Nephron (organoid): ENCODE measurements around the gene CAPN12.

Experiments used
- H3K27ac Mint-ChIP-seq, 3 experiments: 2 replicates each; pipeline ENCODE4 v1.8.0; 2020; ENCODE audit warnings: mixed read lengths in 3 of 3, mild to moderate bottlenecking in 2 of 3, moderate library complexity in 1 of 3
- H3K27me3 Mint-ChIP-seq: 2 replicates; pipeline ENCODE4 v1.8.0; 2021; ENCODE audit warnings: low read depth, mild to moderate bottlenecking, moderate library complexity, mixed read lengths
- H3K36me3 Mint-ChIP-seq: 2 replicates; pipeline ENCODE4 v1.8.0; 2020; ENCODE audit warnings: low read depth, mixed read lengths
- H3K4me1 Mint-ChIP-seq: 2 replicates; pipeline ENCODE4 v1.8.0; 2020; ENCODE audit warnings: mixed read lengths
- H3K4me3 Mint-ChIP-seq, 3 experiments: 2 replicates each; pipeline ENCODE4 v1.8.0; 2020; ENCODE audit warnings: mild to moderate bottlenecking in 3 of 3, mixed read lengths in 3 of 3, moderate library complexity in 2 of 3
- H3K9me3 Mint-ChIP-seq: 2 replicates; pipeline ENCODE4 v1.8.0; 2020; ENCODE audit warnings: mixed read lengths
- TF ChIP-seq, protein P1 (sequence below), 3 experiments: fragments of 200-600 bp; sonication (generic); IDR thresholded peaks; one replicate each; pipeline ENCODE4 v1.5.0; 2021; ENCODE audit warnings: antibody characterized with exemption in 3 of 3; ENCODE audit not compliant: unreplicated experiment in 3 of 3

The CAPN12 gene

DNA sequence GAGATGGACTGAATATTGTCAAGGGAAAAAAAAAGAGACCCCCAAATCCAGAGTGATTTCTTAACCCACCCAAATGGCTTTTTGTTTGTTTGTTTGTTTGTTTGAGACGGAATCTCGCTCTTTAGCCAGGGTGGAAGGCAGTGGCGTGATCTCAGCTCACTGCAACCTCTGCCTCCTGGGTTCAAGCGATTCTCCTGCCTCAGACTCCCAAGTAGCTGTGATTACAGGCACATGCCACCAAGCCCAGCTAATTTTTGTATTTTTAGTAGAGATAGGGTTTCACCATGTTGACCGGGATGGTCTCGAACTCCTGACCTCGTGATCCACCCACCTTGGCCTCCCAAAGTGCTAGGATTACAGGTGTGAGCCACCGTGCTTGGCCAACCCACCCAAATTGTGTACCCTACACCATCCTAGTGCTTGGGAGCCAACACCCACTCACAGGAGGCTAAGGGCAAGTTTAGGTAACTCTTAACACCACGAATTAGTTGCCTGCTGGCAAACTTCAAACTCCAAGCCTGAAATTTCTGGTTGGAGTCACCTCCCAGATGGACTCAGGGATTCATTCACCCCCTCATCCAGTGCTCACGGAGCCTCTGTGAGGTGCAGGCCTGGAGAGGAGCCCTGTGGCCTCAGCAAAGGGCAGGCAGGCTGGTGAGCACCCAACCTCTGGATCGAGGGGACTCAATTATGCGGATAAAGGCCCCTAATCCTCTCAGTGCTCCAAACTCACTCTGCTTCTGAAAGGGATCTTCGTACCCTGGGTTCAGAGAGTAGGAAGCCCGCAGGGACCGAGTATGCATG is 59.2 kb downstream of the CAPN12 start:
- Mint-ChIP-seq H3K27ac (peak overlapping the region; percentile 97 to 99 (median 99)), H3K4me1 (peaks cover 71% of the 10 kb centered on the region), H3K9me3 (no peaks in the 10 kb centered on the region), H3K27me3 (peaks cover 1% of the 10 kb centered on the region), H3K4me3 (no peak overlapping the region), H3K36me3 (peaks cover 43% of the 10 kb centered on the region)
- TF ChIP-seq, protein P1, sequence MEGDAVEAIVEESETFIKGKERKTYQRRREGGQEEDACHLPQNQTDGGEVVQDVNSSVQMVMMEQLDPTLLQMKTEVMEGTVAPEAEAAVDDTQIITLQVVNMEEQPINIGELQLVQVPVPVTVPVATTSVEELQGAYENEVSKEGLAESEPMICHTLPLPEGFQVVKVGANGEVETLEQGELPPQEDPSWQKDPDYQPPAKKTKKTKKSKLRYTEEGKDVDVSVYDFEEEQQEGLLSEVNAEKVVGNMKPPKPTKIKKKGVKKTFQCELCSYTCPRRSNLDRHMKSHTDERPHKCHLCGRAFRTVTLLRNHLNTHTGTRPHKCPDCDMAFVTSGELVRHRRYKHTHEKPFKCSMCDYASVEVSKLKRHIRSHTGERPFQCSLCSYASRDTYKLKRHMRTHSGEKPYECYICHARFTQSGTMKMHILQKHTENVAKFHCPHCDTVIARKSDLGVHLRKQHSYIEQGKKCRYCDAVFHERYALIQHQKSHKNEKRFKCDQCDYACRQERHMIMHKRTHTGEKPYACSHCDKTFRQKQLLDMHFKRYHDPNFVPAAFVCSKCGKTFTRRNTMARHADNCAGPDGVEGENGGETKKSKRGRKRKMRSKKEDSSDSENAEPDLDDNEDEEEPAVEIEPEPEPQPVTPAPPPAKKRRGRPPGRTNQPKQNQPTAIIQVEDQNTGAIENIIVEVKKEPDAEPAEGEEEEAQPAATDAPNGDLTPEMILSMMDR (IDR thresholded peaks at IDR 0.05; ENCODE audit: unreplicated experiment in 3 of 3) = no peak

GRCh38 chr19:38684078-38684861 is 60.0 kb downstream of the CAPN12 start:
- Mint-ChIP-seq H3K27ac (peak overlapping the region; percentile 97 to 99 (median 99)), H3K36me3 (peaks cover 42% of the 10 kb centered on the region), H3K4me3 (peak overlapping the region in 1 of 3 experiments; percentile 67), H3K27me3 (no peaks in the 10 kb centered on the region), H3K9me3 (no peaks in the 10 kb centered on the region), H3K4me1 (peaks cover 72% of the 10 kb centered on the region)
- TF ChIP-seq, protein P1 (IDR thresholded peaks at IDR 0.05; ENCODE audit: unreplicated experiment in 3 of 3) = no peak

DNA sequence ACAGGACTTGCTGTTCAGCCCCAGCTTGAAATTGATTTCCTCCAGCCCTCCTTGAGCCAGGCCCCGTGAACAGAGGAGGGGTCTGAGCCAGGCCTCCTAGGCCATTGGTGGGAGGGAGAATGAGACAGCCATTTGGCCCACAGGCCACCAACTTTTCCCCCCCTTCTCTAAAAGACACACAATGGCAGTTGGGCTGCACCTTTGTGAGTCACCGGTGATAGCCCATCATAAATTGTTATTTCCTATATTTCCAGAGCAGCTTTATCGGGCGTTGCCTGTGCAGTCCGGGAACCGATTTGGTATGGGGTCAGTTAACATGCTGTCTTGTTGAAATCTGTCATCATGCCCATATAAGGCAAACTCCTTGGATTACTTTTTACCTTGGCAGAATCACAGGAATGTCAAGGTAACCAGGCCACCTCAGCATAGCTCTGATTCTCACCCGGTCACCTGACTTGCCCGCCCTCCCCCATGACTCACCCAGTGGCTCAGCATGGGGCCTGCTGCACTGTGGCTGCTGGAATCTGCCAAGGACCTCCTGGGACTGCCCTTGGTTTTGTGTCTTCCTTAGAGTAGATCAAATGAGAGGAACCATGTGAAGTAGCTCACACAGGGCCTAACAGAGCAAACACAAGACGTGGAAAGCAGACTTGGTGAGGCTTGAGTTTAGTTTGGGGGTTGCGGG is 60.7 kb downstream of the CAPN12 start:
- Mint-ChIP-seq H3K9me3 (no peaks in the 10 kb centered on the region), H3K27ac (peak overlapping the region; percentile 97 to 99 (median 99)), H3K4me3 (peak overlapping the region in 2 of 3 experiments; percentile 24 to 67), H3K4me1 (peaks cover 76% of the 10 kb centered on the region), H3K27me3 (no peaks in the 10 kb centered on the region), H3K36me3 (peaks cover 42% of the 10 kb centered on the region)
- TF ChIP-seq, protein P1 (IDR thresholded peaks at IDR 0.05; ENCODE audit: unreplicated experiment in 3 of 3) = no peak

DNA sequence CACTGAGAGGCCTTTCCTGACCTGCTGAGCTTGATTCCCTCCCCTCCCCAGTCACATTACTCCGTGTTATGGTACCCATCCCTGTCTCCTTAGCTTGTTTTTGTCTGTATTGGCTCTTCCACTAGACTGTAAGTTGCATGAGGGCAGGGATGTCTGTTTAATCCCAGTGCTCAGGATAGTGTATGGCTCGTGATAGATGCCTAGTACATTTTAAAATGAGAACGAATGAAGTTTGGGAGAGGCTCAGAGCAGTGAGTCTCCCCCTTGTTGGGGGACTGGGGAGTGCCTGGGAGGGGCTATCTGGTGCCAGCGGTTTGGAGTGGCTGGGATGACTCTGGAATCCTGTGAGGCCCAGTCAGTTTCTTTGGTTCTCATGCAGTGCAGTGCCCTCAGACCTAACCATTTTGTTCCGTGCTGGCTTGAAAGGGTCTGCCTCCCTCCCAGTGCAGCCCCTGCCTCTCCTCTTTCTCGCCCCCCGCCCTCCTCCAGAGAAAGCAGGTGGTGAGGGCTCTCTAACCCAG is 61.3 kb downstream of the CAPN12 start:
- Mint-ChIP-seq H3K36me3 (peaks cover 46% of the 10 kb centered on the region), H3K27ac (peak overlapping the region; percentile 97 to 99 (median 99)), H3K27me3 (no peaks in the 10 kb centered on the region), H3K4me1 (peaks cover 82% of the 10 kb centered on the region), H3K9me3 (no peaks in the 10 kb centered on the region), H3K4me3 (peak overlapping the region in 1 of 3 experiments; percentile 67)
- TF ChIP-seq, protein P1 (IDR thresholded peaks at IDR 0.05; ENCODE audit: unreplicated experiment in 3 of 3) = no peak

DNA sequence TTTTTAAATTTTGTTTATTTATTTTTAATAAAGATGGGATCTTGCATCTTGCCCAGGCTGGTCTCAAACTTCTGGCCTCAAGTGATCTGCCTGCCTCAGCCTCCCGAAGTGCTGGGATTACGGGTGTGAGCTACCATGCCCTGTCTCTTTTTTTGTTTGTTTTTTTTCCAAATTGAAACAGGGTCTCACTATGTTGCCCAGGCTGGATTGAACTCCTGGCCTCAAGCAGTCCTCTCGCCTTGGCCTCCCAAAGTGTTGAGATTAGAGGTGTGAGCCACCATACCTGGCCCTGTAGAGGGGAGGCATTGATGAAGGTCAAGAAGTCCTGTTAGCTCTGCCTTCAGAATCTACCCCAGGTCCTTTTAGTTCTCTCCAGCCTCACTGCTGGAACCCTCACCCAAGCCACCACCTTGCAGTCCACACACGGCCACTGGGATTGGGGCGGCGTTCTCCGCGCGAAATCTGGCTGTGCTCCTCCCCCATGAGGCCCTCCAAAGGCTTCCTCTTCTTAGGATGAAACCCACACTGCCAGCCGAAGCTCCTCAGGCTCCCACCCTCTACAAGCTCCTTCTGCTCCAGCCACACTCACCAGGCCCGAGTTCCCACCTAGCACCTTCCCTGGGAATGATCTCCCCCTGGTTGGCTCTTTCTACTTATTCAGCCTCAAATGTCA is 61.9 kb downstream of the CAPN12 start:
- TF ChIP-seq, protein P1 (IDR thresholded peaks at IDR 0.05; ENCODE audit: unreplicated experiment in 3 of 3) = no peak
- peaks cover 81% of the 10 kb centered on the region for H3K4me1 Mint-ChIP-seq
- H3K4me3 Mint-ChIP-seq = no peak overlapping the region
- no peaks in the 10 kb centered on the region for H3K27me3 Mint-ChIP-seq
- H3K9me3 Mint-ChIP-seq = no peaks in the 10 kb centered on the region
- H3K36me3 Mint-ChIP-seq = peaks cover 40% of the 10 kb centered on the region
- H3K27ac Mint-ChIP-seq = peak overlapping the region; percentile 97 to 99 (median 99)
